Stimulated activated CD8-positive, alpha-beta memory T cell treated with anti-CD3 and anti-CD28 coated beads, Interleukin-12 subunit alpha, Interleukin-12 subunit beta, amount 100 ng/mL, for 1 hour (primary cell): ENCODE results near the gene AGFG1.

ENCODE experiments used
- DNase-seq: peaks from one replicate; pipeline ENCODE4 v3.0.0-alpha.2; 2020; ENCODE audit warnings: low read depth

AGFG1 gene

GRCh38 chr2:227471924-227472264 is at the start of gene AGFG1:
TSS of gene AGFG1 (plus strand) at chr2:227472156. CDS start at chr2:227472422, 266 bp downstream.
- peak; percentile 78 for DNase-seq

- no peak for DNase-seq
These were observed 48.1 kb upstream of the AGFG1 start for GRCh38 chr2:227423656-227424499.

- DNase-seq: no peak
These were observed 43.1 kb upstream of the AGFG1 start for GRCh38 chr2:227428731-227429285.

- no peak for DNase-seq
These were observed 41.3 kb upstream of the AGFG1 start for GRCh38 chr2:227430639-227431038.

GRCh38 chr2:227433171-227433570 is 38.8 kb upstream of the AGFG1 start:
- DNase-seq: no peak

- DNase-seq: no peak
These were observed 35.4 kb upstream of the AGFG1 start for GRCh38 chr2:227436436-227437174.

- no peak for DNase-seq
These were observed 32.7 kb upstream of the AGFG1 start for GRCh38 chr2:227439214-227439613.

- no peak for DNase-seq
These were observed 29.3 kb upstream of the AGFG1 start for GRCh38 chr2:227442639-227443038.

- no peak for DNase-seq
These were observed 27.9 kb upstream of the AGFG1 start for GRCh38 chr2:227443889-227444568.

- DNase-seq: no peak
These were observed 24.4 kb upstream of the AGFG1 start for GRCh38 chr2:227447606-227448005.

GRCh38 chr2:227450311-227450841 is 21.6 kb upstream of the AGFG1 start:
- DNase-seq: no peak

- DNase-seq: no peak
These were observed 20.9 kb upstream of the AGFG1 start for GRCh38 chr2:227450926-227451654.

- no peak for DNase-seq
These were observed 20.3 kb upstream of the AGFG1 start for GRCh38 chr2:227451655-227451992.

GRCh38 chr2:227453810-227454209 is 18.1 kb upstream of the AGFG1 start:
- no peak for DNase-seq

- DNase-seq: no peak
These were observed 17.6 kb upstream of the AGFG1 start for GRCh38 chr2:227454323-227454860.

GRCh38 chr2:227455200-227455599 is 16.8 kb upstream of the AGFG1 start:
- DNase-seq: no peak

GRCh38 chr2:227456102-227456501 is 15.9 kb upstream of the AGFG1 start:
- DNase-seq: no peak

GRCh38 chr2:227456772-227457171 is 15.2 kb upstream of the AGFG1 start:
- no peak for DNase-seq

GRCh38 chr2:227460070-227460485 is 11.9 kb upstream of the AGFG1 start:
- peak; percentile 29 for DNase-seq

GRCh38 chr2:227460833-227461232 is 11.1 kb upstream of the AGFG1 start:
- DNase-seq: no peak

- DNase-seq: no peak
These were observed 10.0 kb upstream of the AGFG1 start for GRCh38 chr2:227461811-227462461.
